Smooth muscle cell (in vitro differentiated cells): ENCODE measurements around the gene METTL26. TPM values are rescaled to one million over a fixed set of nuclear protein-coding genes. Genes with fewer than 3 reads are reported as not detected.

Experiments
- DNase-seq: peaks from one replicate; lab custom pipeline; 2025; ENCODE audit not compliant: unreplicated experiment; lab: John Stamatoyannopoulos, UW
- H2AFZ ChIP-seq: fragments of 200-600 bp; sonication (generic); 2 replicates; pipeline ENCODE4 v1.6.0; 2016; ENCODE audit warnings: antibody characterized with exemption, low read depth, mild to moderate bottlenecking
- H3F3A ChIP-seq: fragments of 200-600 bp; sonication (generic); 2 replicates; pipeline ENCODE4 v1.6.0; 2017; ENCODE audit warnings: antibody characterized with exemption, low read depth
- H3K27ac ChIP-seq: fragments of 200-600 bp; sonication (generic); 2 replicates; pipeline ENCODE4 v1.5.1; 2016; ENCODE audit warnings: low read depth, mild to moderate bottlenecking
- H3K27me3 ChIP-seq: fragments of 200-600 bp; sonication (generic); 2 replicates; pipeline ENCODE4 v1.6.1; 2016; ENCODE audit warnings: low read depth, mild to moderate bottlenecking
- H3K36me3 ChIP-seq: fragments of 200-600 bp; sonication (generic); 2 replicates; pipeline ENCODE4 v1.5.1; 2016; ENCODE audit warnings: low read depth
- H3K4me1 ChIP-seq: fragments of 200-600 bp; sonication (generic); 2 replicates; pipeline ENCODE4 v1.5.1; 2016; ENCODE audit warnings: low read depth
- H3K4me2 ChIP-seq: fragments of 200-600 bp; sonication (generic); 2 replicates; pipeline ENCODE4 v1.6.0; 2016; ENCODE audit warnings: mild to moderate bottlenecking
- H3K4me3 ChIP-seq: fragments of 200-600 bp; sonication (generic); 2 replicates; pipeline ENCODE4 v1.5.1; 2016; ENCODE audit warnings: mild to moderate bottlenecking
- H3K79me2 ChIP-seq: fragments of 200-600 bp; sonication (generic); 2 replicates; pipeline ENCODE4 v1.6.0; 2016; ENCODE audit warnings: low read depth, mild to moderate bottlenecking
- H3K9ac ChIP-seq: fragments of 200-600 bp; sonication (generic); 2 replicates; pipeline ENCODE4 v1.6.0; 2016; ENCODE audit warnings: low read depth
- H3K9me3 ChIP-seq: fragments of 200-600 bp; sonication (generic); replicated peaks from 2 replicates; pipeline ENCODE4 v1.5.1; 2016; ENCODE audit warnings: low read depth
- H4K20me1 ChIP-seq: fragments of 200-600 bp; sonication (generic); 2 replicates; pipeline ENCODE4 v1.6.0; 2016; ENCODE audit warnings: low read depth
- WGBS: methylation state at CpG from one replicate; pipeline ENCODE4 v1.1.7; 2016; ENCODE audit warnings: low lambda C conversion rate; 5-methylcytosine and 5-hydroxymethylcytosine counted together
- polyA plus RNA-seq: library from polyadenylated mRNA; unstranded; fragments of >200 nt; fragmentation: Nextera tagmentation; extraction: Ambion mirVana; gene quantifications from 2 replicates; pipeline ENCODE4 v1.2.1, GENCODE V29; 2016
- total RNA-seq: library from RNA; depleted of rRNA; stranded (reverse); fragments of >200 nt; gene quantifications from 2 replicates; pipeline ENCODE4 v1.2.3, GENCODE V29; 2014
- TF ChIP-seq, protein P1 (sequence below): fragments of 200-600 bp; sonication (generic); IDR thresholded peaks from 2 replicates; pipeline ENCODE4 v1.5.1; 2017; ENCODE audit warnings: borderline replicate concordance, mild to moderate bottlenecking, antibody characterized with exemption; ENCODE audit not compliant: insufficient read depth, poor library complexity, severe bottlenecking

The METTL26 gene
- total and polyA plus RNA-seq, 2 experiments from 2014 or later: 134 to 238 TPM

GRCh38 chr16:585351-585750, 50.8 kb downstream of the METTL26 start:
- Histone ChIP-seq H3K4me3 (no peak overlapping the region), H3F3A (no peaks in the 10 kb centered on the region), H4K20me1 (peaks cover under 1% of the 10 kb centered on the region), H3K36me3 (no peaks in the 10 kb centered on the region), H3K27ac (no peak overlapping the region), H2AFZ (no peak overlapping the region), H3K27me3 (no peaks in the 10 kb centered on the region), H3K79me2 (peaks cover 2% of the 10 kb centered on the region), H3K9me3 (no peaks in the 10 kb centered on the region), H3K9ac (no peak overlapping the region), H3K4me2 (no peak overlapping the region), H3K4me1 (peaks cover 3% of the 10 kb centered on the region)
- TF ChIP-seq, protein P1, sequence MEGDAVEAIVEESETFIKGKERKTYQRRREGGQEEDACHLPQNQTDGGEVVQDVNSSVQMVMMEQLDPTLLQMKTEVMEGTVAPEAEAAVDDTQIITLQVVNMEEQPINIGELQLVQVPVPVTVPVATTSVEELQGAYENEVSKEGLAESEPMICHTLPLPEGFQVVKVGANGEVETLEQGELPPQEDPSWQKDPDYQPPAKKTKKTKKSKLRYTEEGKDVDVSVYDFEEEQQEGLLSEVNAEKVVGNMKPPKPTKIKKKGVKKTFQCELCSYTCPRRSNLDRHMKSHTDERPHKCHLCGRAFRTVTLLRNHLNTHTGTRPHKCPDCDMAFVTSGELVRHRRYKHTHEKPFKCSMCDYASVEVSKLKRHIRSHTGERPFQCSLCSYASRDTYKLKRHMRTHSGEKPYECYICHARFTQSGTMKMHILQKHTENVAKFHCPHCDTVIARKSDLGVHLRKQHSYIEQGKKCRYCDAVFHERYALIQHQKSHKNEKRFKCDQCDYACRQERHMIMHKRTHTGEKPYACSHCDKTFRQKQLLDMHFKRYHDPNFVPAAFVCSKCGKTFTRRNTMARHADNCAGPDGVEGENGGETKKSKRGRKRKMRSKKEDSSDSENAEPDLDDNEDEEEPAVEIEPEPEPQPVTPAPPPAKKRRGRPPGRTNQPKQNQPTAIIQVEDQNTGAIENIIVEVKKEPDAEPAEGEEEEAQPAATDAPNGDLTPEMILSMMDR: no peak
- no peak for DNase-seq
- WGBS: 52% methylated on average over 10 of the region's 10 CpGs

Other genes starting within 250 kb of the METTL26 start
- 189 and 218 TPM in 2 replicates for gene NME4, start 239.1 kb downstream of the METTL26 start, total RNA-seq
- gene NME4, start 239.1 kb downstream of the METTL26 start, polyA plus RNA-seq: 421 and 523 TPM in 2 replicates
- gene DECR2, start 234.4 kb downstream of the METTL26 start, total RNA-seq: 7.3 and 18.2 TPM in 2 replicates
- 15.4 and 21.2 TPM in 2 replicates for gene DECR2, start 234.4 kb downstream of the METTL26 start, polyA plus RNA-seq
- 9.0 and 19.5 TPM in 2 replicates for gene RAB11FIP3, start 210.7 kb downstream of the METTL26 start, total RNA-seq
- gene RAB11FIP3, start 210.7 kb downstream of the METTL26 start, polyA plus RNA-seq: 20.4 and 25.7 TPM in 2 replicates
- 8.6 and 14.7 TPM in 2 replicates for gene CAPN15, start 108.6 kb downstream of the METTL26 start, total RNA-seq
- 18.7 and 23.6 TPM in 2 replicates for gene CAPN15, start 108.6 kb downstream of the METTL26 start, polyA plus RNA-seq
- not detected in 2 replicates for gene PRR35, start 75.9 kb downstream of the METTL26 start, total RNA-seq
- gene PRR35, start 75.9 kb downstream of the METTL26 start, polyA plus RNA-seq: not detected in 2 replicates
- 0.18 and 0.63 TPM in 2 replicates for gene NHLRC4, start 69.3 kb downstream of the METTL26 start, total RNA-seq
- 0.85 and 2.6 TPM in 2 replicates for gene NHLRC4, start 69.3 kb downstream of the METTL26 start, polyA plus RNA-seq
- 21.0 and 30.1 TPM in 2 replicates for gene PIGQ, start 66.3 kb downstream of the METTL26 start, total RNA-seq
- gene PIGQ, start 66.3 kb downstream of the METTL26 start, polyA plus RNA-seq: 45.7 and 51.0 TPM in 2 replicates
- gene RAB40C, start 46.2 kb downstream of the METTL26 start, total RNA-seq: 14.7 and 21.2 TPM in 2 replicates
- 27.0 and 28.3 TPM in 2 replicates for gene RAB40C, start 46.2 kb downstream of the METTL26 start, polyA plus RNA-seq
- 1.5 TPM in 1 of 2 replicates, not detected in the other for gene WFIKKN1, start 5.3 kb downstream of the METTL26 start, total RNA-seq
- gene WFIKKN1, start 5.3 kb downstream of the METTL26 start, polyA plus RNA-seq: 0.77 and 0.83 TPM in 2 replicates
- gene MCRIP2, start 5.5 kb upstream of the METTL26 start, total RNA-seq: 7.7 and 11.9 TPM in 2 replicates
- gene MCRIP2, start 5.5 kb upstream of the METTL26 start, polyA plus RNA-seq: 34.7 and 45.8 TPM in 2 replicates
- 6.8 and 8.4 TPM in 2 replicates for gene WDR90, start 13.1 kb upstream of the METTL26 start, total RNA-seq
- gene WDR90, start 13.1 kb upstream of the METTL26 start, polyA plus RNA-seq: 10.4 and 24.6 TPM in 2 replicates
- gene RHOT2, start 31.8 kb upstream of the METTL26 start, total RNA-seq: 41.4 and 44.5 TPM in 2 replicates
- 148 and 152 TPM in 2 replicates for gene RHOT2, start 31.8 kb upstream of the METTL26 start, polyA plus RNA-seq
- gene RHBDL1, start 39.4 kb upstream of the METTL26 start, total RNA-seq: 2.7 and 4.5 TPM in 2 replicates
- 2.6 and 3.7 TPM in 2 replicates for gene RHBDL1, start 39.4 kb upstream of the METTL26 start, polyA plus RNA-seq
- 93.4 and 99.0 TPM in 2 replicates for gene STUB1, start 44.1 kb upstream of the METTL26 start, total RNA-seq
- 196 and 212 TPM in 2 replicates for gene STUB1, start 44.1 kb upstream of the METTL26 start, polyA plus RNA-seq
- gene JMJD8, start 48.0 kb upstream of the METTL26 start, total RNA-seq: 42.9 and 47.9 TPM in 2 replicates
- gene JMJD8, start 48.0 kb upstream of the METTL26 start, polyA plus RNA-seq: 92.5 and 95.1 TPM in 2 replicates
- 4.7 and 10.6 TPM in 2 replicates for gene WDR24, start 54.1 kb upstream of the METTL26 start, total RNA-seq
- 19.3 and 22.2 TPM in 2 replicates for gene WDR24, start 54.1 kb upstream of the METTL26 start, polyA plus RNA-seq
- gene FBXL16, start 69.5 kb upstream of the METTL26 start, total RNA-seq: 0.76 TPM in 1 of 2 replicates, not detected in the other
- 0.17 TPM in 1 of 2 replicates, not detected in the other for gene FBXL16, start 69.5 kb upstream of the METTL26 start, polyA plus RNA-seq
- gene METRN, start 78.8 kb upstream of the METTL26 start, total RNA-seq: 30.6 and 39.6 TPM in 2 replicates
- 170 and 193 TPM in 2 replicates for gene METRN, start 78.8 kb upstream of the METTL26 start, polyA plus RNA-seq
- gene ANTKMT, start 84.8 kb upstream of the METTL26 start, total RNA-seq: 11.9 and 15.6 TPM in 2 replicates
- 39.8 and 40.9 TPM in 2 replicates for gene ANTKMT, start 84.8 kb upstream of the METTL26 start, polyA plus RNA-seq
- gene CCDC78, start 90.1 kb upstream of the METTL26 start, total RNA-seq: 2.8 TPM in 1 of 2 replicates, not detected in the other
- gene CCDC78, start 90.1 kb upstream of the METTL26 start, polyA plus RNA-seq: 3.4 and 4.7 TPM in 2 replicates
- gene HAGHL, start 90.8 kb upstream of the METTL26 start, total RNA-seq: 3.2 and 15.4 TPM in 2 replicates
- gene HAGHL, start 90.8 kb upstream of the METTL26 start, polyA plus RNA-seq: 23.1 and 24.6 TPM in 2 replicates
- gene CIAO3, start 104.7 kb upstream of the METTL26 start, total RNA-seq: 19.7 and 33.5 TPM in 2 replicates
- 35.6 and 39.6 TPM in 2 replicates for gene CIAO3, start 104.7 kb upstream of the METTL26 start, polyA plus RNA-seq
- gene MSLN, start 124.4 kb upstream of the METTL26 start, total RNA-seq: 0.18 and 3.7 TPM in 2 replicates
- gene MSLN, start 124.4 kb upstream of the METTL26 start, polyA plus RNA-seq: 0.26 and 1.2 TPM in 2 replicates
- gene RPUSD1, start 152.1 kb upstream of the METTL26 start, total RNA-seq: 7.8 and 20.8 TPM in 2 replicates
- 20.8 and 27.4 TPM in 2 replicates for gene RPUSD1, start 152.1 kb upstream of the METTL26 start, polyA plus RNA-seq
- 11.4 and 27.2 TPM in 2 replicates for gene CHTF18, start 152.3 kb upstream of the METTL26 start, total RNA-seq
- 33.2 and 39.8 TPM in 2 replicates for gene CHTF18, start 152.3 kb upstream of the METTL26 start, polyA plus RNA-seq
- not detected in 2 replicates for gene GNG13, start 164.4 kb upstream of the METTL26 start, total RNA-seq
- not detected in 2 replicates for gene GNG13, start 164.4 kb upstream of the METTL26 start, polyA plus RNA-seq